Lower leg skin (tissue), 4 donors: Measurements from ENCODE around the gene CEP104. TPM values are rescaled to one million over a fixed set of nuclear protein-coding genes. Genes with fewer than 3 reads are reported as not detected.

Source experiments
- DNase-seq, 2 donors: peaks; one replicate each; pipeline ENCODE4 v3.0.0-alpha.2; 2019; ENCODE audit warnings: low spot score in 2 of 2
- H3K4me3 ChIP-seq: fragments of 200-600 bp; sonication (generic); 2 replicates; pipeline ENCODE4 v1.5.1; 2017; ENCODE audit warnings: mild to moderate bottlenecking, low read depth; ENCODE audit not compliant: poor library complexity, severe bottlenecking
- POLR2A ChIP-seq, 2 donors: fragments of 450-650 bp; IDR thresholded peaks; one replicate each; pipeline ENCODE4 v1.6.1; 2016 to 2017; ENCODE audit warnings: antibody characterized with exemption in 2 of 2, mild to moderate bottlenecking in 1 of 2, moderate library complexity in 1 of 2
- WGBS, 2 donors: methylation state at CpG; one replicate each; pipeline ENCODE4 v1.1.5; 2018; 5-methylcytosine and 5-hydroxymethylcytosine counted together
- intact Hi-C: fragments of 100-400 bp; cut with DNase I; formaldehyde crosslinking; loops from one replicate; pipeline ENCODE4 v1.15.0; 2023; ENCODE audit warnings: low total_unique reads
- total RNA-seq, 4 donors: library from RNA; depleted of rRNA; stranded (reverse); fragments of >200 nt; gene quantifications; one replicate each; pipeline ENCODE4 v1.1.0, GENCODE V29; 2016
- TF ChIP-seq, protein P1 (sequence below), 3 donors: fragments of 450-650 bp; IDR thresholded peaks; one replicate each; pipeline ENCODE4 v1.5.1; 2016; ENCODE audit warnings: antibody characterized with exemption in 3 of 3, mild to moderate bottlenecking in 3 of 3, moderate library complexity in 2 of 3

CEP104 gene
- total RNA-seq = 10 to 100 TPM; 24.6 to 38.9 (median 33.1) TPM

DNA sequence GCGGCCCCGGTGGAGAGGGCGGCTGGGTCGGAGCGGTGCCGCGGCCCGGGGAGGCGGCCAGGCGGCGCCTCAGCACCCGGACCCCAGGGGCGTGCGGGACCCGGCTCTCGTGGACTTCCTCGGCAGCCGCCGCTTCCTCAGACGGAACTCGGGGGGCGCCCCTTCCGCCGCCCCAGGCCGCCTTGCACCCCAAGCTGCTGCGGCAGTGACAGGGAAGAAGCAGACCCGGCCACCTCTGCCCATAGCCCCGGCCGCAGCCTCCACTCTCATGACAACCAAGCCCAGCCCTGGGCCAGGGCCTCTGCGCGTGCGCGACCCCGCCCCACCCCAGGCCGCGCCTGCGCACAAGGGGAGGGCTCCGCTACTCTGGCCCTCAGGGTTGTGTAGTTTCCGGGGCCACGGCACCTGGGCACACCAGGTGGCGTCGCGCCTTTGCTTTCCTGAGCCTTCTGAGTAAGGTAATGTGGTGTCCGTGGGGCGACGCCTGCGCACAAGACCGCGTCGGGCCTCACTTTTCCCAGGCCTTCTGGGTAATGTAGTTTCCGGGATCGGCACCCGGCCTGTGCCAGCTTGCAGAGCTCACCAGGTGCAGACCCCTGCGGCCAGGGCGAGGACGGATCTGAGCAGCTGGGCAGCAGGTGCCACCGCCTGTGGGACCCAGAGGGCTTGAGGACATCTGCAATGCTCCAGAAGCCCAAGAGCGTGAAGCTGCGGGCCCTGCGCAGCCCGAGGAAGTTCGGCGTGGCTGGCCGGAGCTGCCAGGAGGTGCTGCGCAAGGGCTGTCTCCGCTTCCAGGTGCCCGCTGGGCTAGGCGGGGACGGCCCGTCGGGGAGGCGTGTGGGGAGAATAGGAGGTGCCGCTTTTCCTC, at the start of gene CEP104, which contains the start of gene DFFB:
TSS of gene CEP104 (minus strand) at position 289 of the 868 bp plus-strand sequence. CDS start 4,804 bp downstream, outside the sequence.
TSS of gene DFFB (plus strand) at position 554 of the 868 bp plus-strand sequence. CDS start at position 682, 128 bp downstream.
- peak; percentile 89 to 97 for DNase-seq
- intact Hi-C loops = no loop called here
- peak within 1 kb of the TSS; percentile 62 for H3K4me3 ChIP-seq
- no peak for TF ChIP-seq POLR2A (IDR thresholded peaks at IDR 0.05)
- TF ChIP-seq, protein P1, sequence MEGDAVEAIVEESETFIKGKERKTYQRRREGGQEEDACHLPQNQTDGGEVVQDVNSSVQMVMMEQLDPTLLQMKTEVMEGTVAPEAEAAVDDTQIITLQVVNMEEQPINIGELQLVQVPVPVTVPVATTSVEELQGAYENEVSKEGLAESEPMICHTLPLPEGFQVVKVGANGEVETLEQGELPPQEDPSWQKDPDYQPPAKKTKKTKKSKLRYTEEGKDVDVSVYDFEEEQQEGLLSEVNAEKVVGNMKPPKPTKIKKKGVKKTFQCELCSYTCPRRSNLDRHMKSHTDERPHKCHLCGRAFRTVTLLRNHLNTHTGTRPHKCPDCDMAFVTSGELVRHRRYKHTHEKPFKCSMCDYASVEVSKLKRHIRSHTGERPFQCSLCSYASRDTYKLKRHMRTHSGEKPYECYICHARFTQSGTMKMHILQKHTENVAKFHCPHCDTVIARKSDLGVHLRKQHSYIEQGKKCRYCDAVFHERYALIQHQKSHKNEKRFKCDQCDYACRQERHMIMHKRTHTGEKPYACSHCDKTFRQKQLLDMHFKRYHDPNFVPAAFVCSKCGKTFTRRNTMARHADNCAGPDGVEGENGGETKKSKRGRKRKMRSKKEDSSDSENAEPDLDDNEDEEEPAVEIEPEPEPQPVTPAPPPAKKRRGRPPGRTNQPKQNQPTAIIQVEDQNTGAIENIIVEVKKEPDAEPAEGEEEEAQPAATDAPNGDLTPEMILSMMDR (IDR thresholded peaks at IDR 0.05) = no peak
- WGBS, 2 donors = 1 to 2% methylated on average over 35 to 49 of the region's 73 CpGs

DNA sequence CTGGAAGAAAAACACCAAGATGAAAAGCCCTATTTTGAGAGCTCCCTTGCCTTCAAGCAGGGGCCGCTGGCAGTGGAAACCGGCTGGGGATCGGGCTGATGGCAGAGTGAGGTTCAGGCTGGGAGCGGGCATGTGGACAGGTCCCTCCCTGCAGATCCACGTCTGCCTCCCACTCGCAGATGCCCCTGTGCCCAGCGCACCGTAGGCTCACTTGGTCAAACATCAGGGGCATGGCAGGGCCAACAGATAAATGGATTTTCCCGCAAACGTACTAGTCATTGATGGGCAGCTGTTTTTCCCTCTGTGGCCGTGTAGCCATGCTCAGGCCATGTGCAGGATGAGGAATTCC, 49.6 kb upstream of the CEP104 start:
- TF ChIP-seq, protein P1 (IDR thresholded peaks at IDR 0.05) = no peak
- no peak for TF ChIP-seq POLR2A (IDR thresholded peaks at IDR 0.05)
- WGBS, 2 donors = 90 to 93% methylated on average over 11 of the region's 11 CpGs
- intact Hi-C loops = no loop called here
- H3K4me3 ChIP-seq = no peak overlapping the region
- DNase-seq = no peak

DNA sequence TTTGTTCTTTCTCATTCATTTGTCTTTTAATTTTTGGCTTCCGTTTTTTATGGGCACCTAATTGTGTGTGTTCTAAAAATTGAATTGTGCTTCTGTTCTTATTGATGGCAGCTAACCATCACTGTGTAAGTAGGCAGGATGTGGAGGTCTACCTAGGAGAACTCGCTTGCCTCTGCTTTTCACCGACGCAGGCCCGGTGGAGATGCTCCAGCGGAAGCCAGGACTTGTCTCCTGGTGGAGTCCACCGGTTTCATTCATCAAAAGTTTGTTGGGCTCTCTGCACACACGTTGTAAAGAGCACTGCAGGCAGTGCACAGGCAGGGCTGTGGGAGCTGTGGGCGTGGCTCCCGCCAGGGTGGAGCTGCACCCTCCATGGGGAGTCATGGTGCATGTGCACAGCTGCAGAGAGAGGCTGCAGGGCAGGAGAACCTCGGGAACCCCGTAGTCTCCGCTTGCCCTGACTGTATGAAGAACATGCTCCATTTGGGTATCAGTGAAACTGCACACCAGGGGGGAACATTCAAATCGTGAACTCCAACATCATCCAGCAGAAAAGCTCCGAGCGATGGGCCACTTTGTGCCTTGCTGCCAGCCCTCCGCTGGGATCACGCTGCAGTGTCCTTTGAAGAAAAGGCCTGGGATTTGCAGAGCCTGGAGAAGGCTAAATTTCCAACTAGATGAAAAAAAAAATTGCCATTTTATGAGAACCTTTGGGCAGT, 49.1 kb upstream of the CEP104 start:
- no peak for DNase-seq
- TF ChIP-seq POLR2A (IDR thresholded peaks at IDR 0.05) = no peak
- TF ChIP-seq, protein P1 (IDR thresholded peaks at IDR 0.05) = no peak
- 71 to 78% methylated on average over 18 of the region's 18 CpGs for WGBS, 2 donors

DNA sequence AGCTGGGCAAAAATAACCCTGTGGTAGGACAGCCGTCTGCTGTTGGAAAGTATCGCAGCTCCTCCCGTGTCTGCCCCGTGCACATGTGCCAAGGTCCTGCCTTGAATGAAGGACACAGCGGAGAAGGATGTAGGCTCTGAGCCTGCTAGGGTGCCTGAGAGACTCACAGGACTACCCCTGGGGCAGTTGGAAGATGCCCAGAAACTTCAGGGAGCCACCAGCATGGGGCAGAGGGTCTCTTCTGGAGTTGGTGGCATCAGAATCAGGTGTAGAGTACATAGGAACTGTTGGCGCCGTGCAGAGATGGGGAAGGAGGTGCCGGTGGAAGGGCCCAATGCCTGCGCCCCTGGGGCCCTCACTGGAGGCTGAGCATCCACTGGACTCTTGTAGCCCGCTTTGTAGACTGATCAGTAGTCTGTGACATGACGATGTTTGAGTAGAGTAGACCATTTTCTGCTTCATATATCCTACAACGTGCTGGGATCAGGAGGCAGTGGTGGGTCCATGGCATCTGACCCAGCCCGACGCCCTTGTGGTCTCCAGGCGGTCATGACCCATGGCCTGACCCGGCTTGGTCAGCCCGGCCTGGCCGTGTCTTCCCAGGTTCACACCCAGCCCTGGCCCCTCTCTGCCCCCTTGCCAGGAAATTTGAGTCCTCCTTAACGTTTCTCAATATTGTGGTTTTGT, 48.4 kb upstream of the CEP104 start:
- 89 to 92% methylated on average over 19 of the region's 19 CpGs for WGBS, 2 donors
- TF ChIP-seq POLR2A (IDR thresholded peaks at IDR 0.05) = no peak
- TF ChIP-seq, protein P1 (IDR thresholded peaks at IDR 0.05) = no peak
- intact Hi-C loops = no loop called here
- no peak for DNase-seq
- no peak overlapping the region for H3K4me3 ChIP-seq

More for the DNA sequence above, 49.1 kb upstream of the CEP104 start:
- no peak overlapping the region for H3K4me3 ChIP-seq
- intact Hi-C loops = no loop called here

DNA sequence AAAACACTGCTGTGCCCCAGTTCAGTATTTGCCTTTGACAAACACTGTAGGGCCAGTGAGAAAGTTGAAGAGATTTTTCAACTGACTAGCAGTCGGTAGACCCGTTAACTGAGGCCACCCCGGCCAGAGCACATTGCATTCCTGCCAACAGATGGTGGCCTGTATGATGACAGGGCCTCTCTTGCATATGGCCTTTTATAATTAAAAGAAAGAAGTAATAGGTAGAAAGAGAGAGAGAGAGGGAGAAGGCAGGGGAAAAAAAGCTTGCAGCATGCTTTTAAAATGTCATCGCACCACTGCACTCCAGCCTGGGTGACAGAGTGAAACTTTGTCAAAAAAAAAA, 47.8 kb upstream of the CEP104 start:
- no peak for DNase-seq
- H3K4me3 ChIP-seq = no peak overlapping the region
- intact Hi-C loops = no loop called here
- TF ChIP-seq POLR2A (IDR thresholded peaks at IDR 0.05) = no peak
- TF ChIP-seq, protein P1 (IDR thresholded peaks at IDR 0.05) = no peak
- 79 to 88% methylated on average over 4 of the region's 4 CpGs for WGBS, 2 donors
